Muscle layer of duodenum (tissue), 2 donors: ENCODE measurements around the gene SASH3.

ENCODE experiments used
- H3K27ac ChIP-seq: one replicate; pipeline ENCODE4 v1.7.0; 2013; ENCODE audit warnings: mild to moderate bottlenecking, low read length
- H3K27me3 ChIP-seq: one replicate; pipeline ENCODE4 v1.7.0; 2013; ENCODE audit warnings: low read depth, mild to moderate bottlenecking, control low read depth, low read length
- H3K36me3 ChIP-seq, 2 donors: one replicate each; pipeline ENCODE4 v1.7.0; 2013; ENCODE audit warnings: low read length in 2 of 2, control low read depth in 1 of 2, mild to moderate bottlenecking in 1 of 2; ENCODE audit not compliant: insufficient read depth in 2 of 2, control insufficient read depth in 1 of 2
- H3K4me1 ChIP-seq, 2 donors: one replicate each; pipeline ENCODE4 v1.7.0; 2013; ENCODE audit warnings: low read length in 2 of 2, mild to moderate bottlenecking in 2 of 2, control low read depth in 1 of 2, moderate library complexity in 1 of 2; ENCODE audit not compliant: insufficient read depth in 2 of 2, control insufficient read depth in 1 of 2
- H3K4me3 ChIP-seq, 2 donors: one replicate each; pipeline ENCODE4 v1.7.0; 2013; ENCODE audit warnings: low read length in 2 of 2, low read depth in 1 of 2, mild to moderate bottlenecking in 1 of 2
- H3K9me3 ChIP-seq, 2 donors: one replicate each; pipeline ENCODE4 v1.7.0; 2013; ENCODE audit warnings: low read length in 2 of 2, control low read depth in 1 of 2, mild to moderate bottlenecking in 1 of 2; ENCODE audit not compliant: control insufficient read depth in 1 of 2
- donor health status: healthy.

Gene SASH3

GRCh38 chrX:129760981-129761380, 18.8 kb upstream of the SASH3 start:
- no peaks in the 10 kb centered on the region for H3K9me3 ChIP-seq
- H3K4me3 ChIP-seq = no peak overlapping the region
- H3K36me3 ChIP-seq = no peaks in the 10 kb centered on the region
- no peaks in the 10 kb centered on the region for H3K27me3 ChIP-seq
- H3K4me1 ChIP-seq = no peaks in the 10 kb centered on the region
- H3K27ac ChIP-seq = no peak overlapping the region

GRCh38 chrX:129761596-129761995, 18.2 kb upstream of the SASH3 start:
- no peak overlapping the region for H3K4me3 ChIP-seq
- no peaks in the 10 kb centered on the region for H3K27me3 ChIP-seq
- H3K4me1 ChIP-seq = no peaks in the 10 kb centered on the region
- no peaks in the 10 kb centered on the region for H3K9me3 ChIP-seq
- H3K36me3 ChIP-seq = no peaks in the 10 kb centered on the region
- no peak overlapping the region for H3K27ac ChIP-seq

GRCh38 chrX:129762448-129762847, 17.3 kb upstream of the SASH3 start:
- no peaks in the 10 kb centered on the region for H3K36me3 ChIP-seq
- no peak overlapping the region for H3K4me3 ChIP-seq
- H3K27me3 ChIP-seq = no peaks in the 10 kb centered on the region
- H3K9me3 ChIP-seq = no peaks in the 10 kb centered on the region
- no peak overlapping the region for H3K27ac ChIP-seq
- no peaks in the 10 kb centered on the region for H3K4me1 ChIP-seq

- Histone ChIP-seq H3K4me1 (no peaks in the 10 kb centered on the region), H3K27ac (no peak overlapping the region), H3K27me3 (no peaks in the 10 kb centered on the region), H3K36me3 (no peaks in the 10 kb centered on the region), H3K9me3 (no peaks in the 10 kb centered on the region), H3K4me3 (no peak overlapping the region)
These were observed 16.1 kb upstream of the SASH3 start for GRCh38 chrX:129763666-129764065.

GRCh38 chrX:129768186-129768585, 11.6 kb upstream of the SASH3 start:
- Histone ChIP-seq H3K4me1 (no peaks in the 10 kb centered on the region), H3K4me3 (no peak overlapping the region), H3K27me3 (no peaks in the 10 kb centered on the region), H3K36me3 (no peaks in the 10 kb centered on the region), H3K9me3 (no peaks in the 10 kb centered on the region), H3K27ac (no peak overlapping the region)

GRCh38 chrX:129768586-129769466, 10.9 kb upstream of the SASH3 start:
- no peak overlapping the region for H3K4me3 ChIP-seq
- H3K4me1 ChIP-seq = no peaks in the 10 kb centered on the region
- H3K27ac ChIP-seq = no peak overlapping the region
- no peaks in the 10 kb centered on the region for H3K9me3 ChIP-seq
- H3K27me3 ChIP-seq = no peaks in the 10 kb centered on the region
- no peaks in the 10 kb centered on the region for H3K36me3 ChIP-seq

GRCh38 chrX:129769467-129770154, 10.1 kb upstream of the SASH3 start:
- no peak overlapping the region for H3K4me3 ChIP-seq
- H3K27ac ChIP-seq = no peak overlapping the region

GRCh38 chrX:129771266-129771995, 8.3 kb upstream of the SASH3 start:
- Histone ChIP-seq H3K27me3 (no peaks in the 10 kb centered on the region), H3K9me3 (no peaks in the 10 kb centered on the region), H3K4me3 (no peak overlapping the region), H3K27ac (no peak overlapping the region), H3K36me3 (no peaks in the 10 kb centered on the region), H3K4me1 (no peaks in the 10 kb centered on the region)

More at GRCh38 chrX:129769467-129770154, 10.1 kb upstream of the SASH3 start:
- Histone ChIP-seq H3K27me3 (no peaks in the 10 kb centered on the region), H3K36me3 (no peaks in the 10 kb centered on the region), H3K9me3 (no peaks in the 10 kb centered on the region), H3K4me1 (no peaks in the 10 kb centered on the region)

GRCh38 chrX:129772796-129773431, 6.8 kb upstream of the SASH3 start:
- Histone ChIP-seq H3K27ac (peak overlapping the region; percentile 75), H3K27me3 (no peaks in the 10 kb centered on the region), H3K4me3 (no peak overlapping the region)

GRCh38 chrX:129773649-129774458, 5.9 kb upstream of the SASH3 start:
- peak overlapping the region; percentile 75 for H3K27ac ChIP-seq
- H3K9me3 ChIP-seq = no peaks in the 10 kb centered on the region
- no peaks in the 10 kb centered on the region for H3K36me3 ChIP-seq
- no peak overlapping the region for H3K4me3 ChIP-seq
- peaks cover 0 to 5% of the 10 kb centered on the region in 2 donors for H3K4me1 ChIP-seq
- H3K27me3 ChIP-seq = no peaks in the 10 kb centered on the region

More at GRCh38 chrX:129772796-129773431, 6.8 kb upstream of the SASH3 start:
- H3K36me3 ChIP-seq = no peaks in the 10 kb centered on the region
- H3K4me1 ChIP-seq = peaks cover 0 to 5% of the 10 kb centered on the region in 2 donors
- H3K9me3 ChIP-seq = no peaks in the 10 kb centered on the region
